ENCODE results near the gene FLT3. TPM values are rescaled to one million over a fixed set of nuclear protein-coding genes. Genes with fewer than 3 reads are reported as not detected.

FLT3 gene
- polyA plus RNA-seq, 1 experiment: not detected

GRCh38 chr13:27977476-27978300 lies 122.7 kb downstream of the FLT3 start:
- ChIA-PET POLR2A (no interaction called here), CTCF (interaction anchor here (0.8 to 14.3 kb wide), 5 partner anchors 9 to 603 kb away, joined by 3 to 178 read pairs (median 4); partner anchors contain the start of gene CDX2)
- no peak for TF ChIP-seq CTCF (IDR thresholded peaks at IDR 0.05; ENCODE audit: insufficient read depth, low read depth, low read length)
- Histone ChIP-seq H3K4me3 (ENCODE audit: low read depth, low read length) (no peak overlapping the region), H3K36me3 (ENCODE audit: control insufficient read depth, insufficient read depth, low read length) (no peaks in the 10 kb centered on the region), H3K27me3 (ENCODE audit: control insufficient read depth, insufficient read depth, low read length) (peaks cover 72% of the 10 kb centered on the region)
- no peak for DNase-seq (ENCODE audit: low read depth)

- no peaks in the 10 kb centered on the region for H3K36me3 ChIP-seq (ENCODE audit: control insufficient read depth, insufficient read depth, low read length)
- peaks cover 75% of the 10 kb centered on the region for H3K27me3 ChIP-seq (ENCODE audit: control insufficient read depth, insufficient read depth, low read length)
- no peak overlapping the region for H3K4me3 ChIP-seq (ENCODE audit: low read depth, low read length)
- ChIA-PET CTCF (interaction anchor here (0.8 to 14.3 kb wide), 7 partner anchors 8 to 616 kb away, joined by 3 to 178 read pairs (median 8); no protein-coding TSS in a partner anchor), POLR2A (interaction anchor here (0.5 kb wide), 1 partner anchor 14 kb away, joined by 3 read pairs; no protein-coding TSS in a partner anchor)
- no peak for DNase-seq (ENCODE audit: low read depth)
- TF ChIP-seq CTCF (IDR thresholded peaks at IDR 0.05; ENCODE audit: insufficient read depth, low read depth, low read length): no peak
These were observed 123.8 kb downstream of the FLT3 start for GRCh38 chr13:27976362-27977091.

GRCh38 chr13:27975564-27976361 lies 124.6 kb downstream of the FLT3 start:
- DNase-seq (ENCODE audit: low read depth): no peak
- TF ChIP-seq CTCF (IDR thresholded peaks at IDR 0.05; ENCODE audit: insufficient read depth, low read depth, low read length): no peak
- POLR2A ChIA-PET: interaction anchor here (0.5 kb wide), 1 partner anchor 13 kb away, joined by 3 read pairs; no protein-coding TSS in a partner anchor
- Histone ChIP-seq H3K36me3 (ENCODE audit: control insufficient read depth, insufficient read depth, low read length) (no peaks in the 10 kb centered on the region), H3K4me3 (ENCODE audit: low read depth, low read length) (no peak overlapping the region), H3K27me3 (ENCODE audit: control insufficient read depth, insufficient read depth, low read length) (peaks cover 76% of the 10 kb centered on the region)
- CTCF ChIA-PET: interaction anchor here (1.0 to 14.3 kb wide), 5 partner anchors 9 to 614 kb away, joined by 3 to 178 read pairs (median 9); no protein-coding TSS in a partner anchor

GRCh38 chr13:27973961-27974662 lies 126.3 kb downstream of the FLT3 start:
- H3K36me3 ChIP-seq (ENCODE audit: control insufficient read depth, insufficient read depth, low read length): no peaks in the 10 kb centered on the region
- H3K27me3 ChIP-seq (ENCODE audit: control insufficient read depth, insufficient read depth, low read length): peaks cover 72% of the 10 kb centered on the region
- POLR2A ChIA-PET: no interaction called here
- no peak overlapping the region for H3K4me3 ChIP-seq (ENCODE audit: low read depth, low read length)
- CTCF ChIA-PET: interaction anchor here (1.2 to 14.3 kb wide), 3 partner anchors 11 to 146 kb away, joined by 3 to 178 read pairs (median 9); no protein-coding TSS in a partner anchor
- no peak for TF ChIP-seq CTCF (IDR thresholded peaks at IDR 0.05; ENCODE audit: insufficient read depth, low read depth, low read length)
- DNase-seq (ENCODE audit: low read depth): no peak
